A549 (cell line): ENCODE measurements around the gene AMZ1. TPM values are rescaled to one million over a fixed set of nuclear protein-coding genes. Genes with fewer than 3 reads are reported as not detected.
A peak's percentile ranks its signal among the peaks of the same experiment; 100 is the strongest.

Source experiments
- ATAC-seq, 2 experiments: fragments of 200-7000 bp in 1 of 2; fragments of >200 bp in 1 of 2; cut with Nextera tagmentation in 1 of 2; cut with Tn5 transposase in 1 of 2; 3 replicates each; pipeline versions ENCODE4 v1.8.0 to v1.9.1; 2018 to 2020; ENCODE audit warnings: mild to moderate bottlenecking in 1 of 2, moderate library complexity in 1 of 2
- CTCF ChIA-PET: fragments of 300-600 bp; sonication (Branson Sonifier 250); formaldehyde crosslinking; extraction: SDS; loops from one replicate; lab custom pipeline; 2021; ENCODE audit warnings: antibody characterized with exemption, inconsistent platforms; lab: Yijun Ruan, JAX
- POLR2A ChIA-PET: fragments of 350-600 bp; formaldehyde crosslinking; extraction: SDS; loops from one replicate; lab custom pipeline; 2021; ENCODE audit warnings: antibody characterized with exemption, inconsistent platforms; lab: Yijun Ruan, JAX
- DNase-seq, 2 experiments: peaks; one replicate each; pipeline versions ENCODE4 v3.0.0 to v3.0.0-alpha.2; 2011 to 2016; ENCODE audit warnings: low read depth in 1 of 2, low spot score in 1 of 2
- FAIRE-seq: peaks from 2 replicates; lab custom pipeline; 2011; peaks lifted over from hg19 to GRCh38; lab: Jason Lieb, UNC
- H3K27ac ChIP-seq, 2 experiments: fragments of >200 bp; sonication (Bioruptor Twin); formaldehyde crosslinking; 3 replicates each; pipeline ENCODE4 v1.5.1; 2016 to 2017
- H3K4me1 ChIP-seq: fragments of >200 bp; sonication (Bioruptor Twin); formaldehyde crosslinking; 3 replicates; pipeline ENCODE4 v1.6.1; 2016
- H3K4me2 ChIP-seq: fragments of >200 bp; sonication (Bioruptor Twin); formaldehyde crosslinking; 3 replicates; pipeline ENCODE4 v1.6.1; 2016
- H3K4me3 ChIP-seq: fragments of >200 bp; sonication (Bioruptor Twin); formaldehyde crosslinking; 3 replicates; pipeline ENCODE4 v1.5.1; 2016
- H3K9me3 ChIP-seq: fragments of >200 bp; sonication (Bioruptor Twin); formaldehyde crosslinking; 3 replicates; pipeline ENCODE4 v1.6.1; 2016
- CBX2 ChIP-seq: fragments of 200-600 bp; sonication (generic); IDR thresholded peaks from 2 replicates; pipeline ENCODE4 v1.6.1; 2016; ENCODE audit warnings: low read depth, mild to moderate bottlenecking, borderline replicate concordance
- CHD2 ChIP-seq: fragments of 150-350 bp; IDR thresholded peaks from 2 replicates; pipeline ENCODE4 v1.6.1; 2014; ENCODE audit warnings: low read length; ENCODE audit not compliant: partially characterized antibody
- E2F6 ChIP-seq: IDR thresholded peaks from 2 replicates; pipeline ENCODE4 v1.6.1; 2012; ENCODE audit warnings: low read depth, borderline replicate concordance
- EP300 ChIP-seq, 2 experiments: fragments of >200 bp; sonication (Bioruptor Twin); formaldehyde crosslinking; IDR thresholded peaks; 2 replicates in 1 of 2; 3 replicates in 1 of 2; pipeline ENCODE4 v1.6.1; 2016 to 2017
- HES2 ChIP-seq: fragments of >200 bp; sonication (Bioruptor Twin); formaldehyde crosslinking; IDR thresholded peaks from 2 replicates; pipeline ENCODE4 v1.6.1; 2016
- JUN ChIP-seq, 2 experiments: fragments of >200 bp; sonication (Bioruptor Twin); formaldehyde crosslinking; IDR thresholded peaks; 2 replicates in 1 of 2; 3 replicates in 1 of 2; pipeline ENCODE4 v1.6.1; 2016 to 2017
- JUNB ChIP-seq: fragments of >200 bp; sonication (Bioruptor Twin); formaldehyde crosslinking; IDR thresholded peaks from 2 replicates; pipeline ENCODE4 v1.6.1; 2016
- KDM5A ChIP-seq: fragments of 200-600 bp; sonication (generic); IDR thresholded peaks from 2 replicates; pipeline ENCODE4 v1.6.1; 2016; ENCODE audit warnings: antibody characterized with exemption, mild to moderate bottlenecking
- MYC ChIP-seq: IDR thresholded peaks from 2 replicates; pipeline ENCODE4 v1.6.1; 2012; ENCODE audit warnings: mild to moderate bottlenecking, inconsistent platforms, low read length, improper control_type of control experiment, borderline replicate concordance
- NPAS2 ChIP-seq: fragments of 250-450 bp; sonication (Bioruptor Pico); IDR thresholded peaks from 2 replicates; pipeline ENCODE4 v1.8.0; 2022; ENCODE audit warnings: mild to moderate bottlenecking, moderate library complexity, borderline replicate concordance
- POLR2AphosphoS2 ChIP-seq: conservative IDR thresholded peaks from 2 replicates; pipeline ENCODE4 v1.6.1; 2012; ENCODE audit warnings: low read length, improper control_type of control experiment, inconsistent platforms
- ZC3H11A ChIP-seq: fragments of 450-650 bp; IDR thresholded peaks from 2 replicates; pipeline ENCODE4 v1.6.1; 2014; ENCODE audit warnings: antibody characterized with exemption, mild to moderate bottlenecking
- WGBS: methylation state at CpG from one replicate; pipeline ENCODE4 v1.1.6; 2017; ENCODE audit errors: missing lambda C conversion rate; 5-methylcytosine and 5-hydroxymethylcytosine counted together
- polyA plus RNA-seq, 4 experiments: library from polyadenylated mRNA; depleted of rRNA in 3 of 4; stranded (reverse); fragments of >200 nt; fragmentation: RNase III in 1 of 4; extraction: RNeasy Plus Mini Kit Qiagen cat#74134 plus additional on column Dnase treatment in 1 of 4; gene quantifications; 2 replicates in 3 of 4; 3 replicates in 1 of 4; pipeline ENCODE4 v1.2.3, GENCODE V29; 2011 to 2017

Gene AMZ1
- polyA plus RNA-seq, 2 of the 4 experiments (the other 2 are of a cell fraction) = 0.01 TPM; not detected in 1

- no peak for DNase-seq
- CTCF ChIA-PET = interaction anchor here (0.8 to 3.7 kb wide), 3 partner anchors 10 to 101 kb away, joined by 3 to 12 read pairs (median 3); no protein-coding TSS in a partner anchor
- no peak for ATAC-seq
- H3K27ac ChIP-seq = peak overlapping the region in 1 of 2 experiments; percentile 45; a peak in 3 of 6 replicates
- H3K4me2 ChIP-seq = no peak overlapping the region
- H3K4me3 ChIP-seq = no peak overlapping the region
- TF ChIP-seq MYC (no peak), CBX2 (no peak)
- 87% methylated on average over 6 of the region's 6 CpGs for WGBS
- no peaks in the 10 kb centered on the region for H3K9me3 ChIP-seq
- peaks cover 28% of the 10 kb centered on the region for H3K4me1 ChIP-seq
- POLR2A ChIA-PET = interaction anchor here (0.6 kb wide), 1 partner anchor 99 kb away, joined by 6 read pairs; no protein-coding TSS in a partner anchor
- FAIRE-seq = no peak
Observed at GRCh38 chr7:2763597-2763996, 75.6 kb downstream of the AMZ1 start.

- H3K4me3 ChIP-seq = no peak overlapping the region
- FAIRE-seq = no peak
- H3K4me1 ChIP-seq = peaks cover 18% of the 10 kb centered on the region
- 96% methylated on average over 11 of the region's 11 CpGs for WGBS
- CTCF ChIA-PET = interaction anchor here (3.7 kb wide), 1 partner anchor 100 kb away, joined by 12 read pairs; no protein-coding TSS in a partner anchor
- no peak for ATAC-seq
- POLR2A ChIA-PET = no interaction called here
- TF ChIP-seq EP300 (IDR thresholded peaks at IDR 0.05) = no peak
- no peak for TF ChIP-seq JUN (IDR thresholded peaks at IDR 0.05)
- no peak for TF ChIP-seq POLR2AphosphoS2
- TF ChIP-seq ZC3H11A = no peak
- TF ChIP-seq E2F6 = no peak
- TF ChIP-seq KDM5A = no peak
- TF ChIP-seq NPAS2 (CRISPR knock-in tag) = no peak
- no peak for TF ChIP-seq JUNB
- TF ChIP-seq CHD2 = no peak
- TF ChIP-seq HES2 = no peak
- no peaks in the 10 kb centered on the region for H3K9me3 ChIP-seq
- H3K27ac ChIP-seq = 0 out of 6 replicates have a peak overlapping the region, but pooled peaks of 1 of the 2 experiments have one; percentile 19
- no peak for DNase-seq
- no peak overlapping the region for H3K4me2 ChIP-seq
Observed at GRCh38 chr7:2764621-2765020, 76.6 kb downstream of the AMZ1 start.

Other genes starting within 250 kb of the AMZ1 start
- gene GRIFIN, start 211.8 kb upstream of the AMZ1 start, polyA plus RNA-seq (2011; rRNA removed) = not detected in 2 replicates
- gene GRIFIN, start 211.8 kb upstream of the AMZ1 start, polyA plus RNA-seq (2017; fragmentation: RNase III; extraction: RNeasy Plus Mini Kit Qiagen cat#74134 plus additional on column Dnase treatment) = not detected in 3 replicates
- gene LFNG, start 168.4 kb upstream of the AMZ1 start, polyA plus RNA-seq (2011; rRNA removed) = 2.3 and 2.9 TPM in 2 replicates
- 5.8 to 7.3 TPM (median 6.3 TPM) in 3 replicates for gene LFNG, start 168.4 kb upstream of the AMZ1 start, polyA plus RNA-seq (2017; fragmentation: RNase III; extraction: RNeasy Plus Mini Kit Qiagen cat#74134 plus additional on column Dnase treatment)
- gene BRAT1, start 132.7 kb upstream of the AMZ1 start, polyA plus RNA-seq (2011; rRNA removed) = 11.9 and 13.3 TPM in 2 replicates
- gene BRAT1, start 132.7 kb upstream of the AMZ1 start, polyA plus RNA-seq (2017; fragmentation: RNase III; extraction: RNeasy Plus Mini Kit Qiagen cat#74134 plus additional on column Dnase treatment) = 22.6 to 25.6 TPM (median 24.4 TPM) in 3 replicates
- gene IQCE, start 129.2 kb upstream of the AMZ1 start, polyA plus RNA-seq (2011; rRNA removed) = 10.1 and 10.6 TPM in 2 replicates
- 11.3 to 13.0 TPM (median 12.8 TPM) in 3 replicates for gene IQCE, start 129.2 kb upstream of the AMZ1 start, polyA plus RNA-seq (2017; fragmentation: RNase III; extraction: RNeasy Plus Mini Kit Qiagen cat#74134 plus additional on column Dnase treatment)
- gene TTYH3, start 56.2 kb upstream of the AMZ1 start, polyA plus RNA-seq (2011; rRNA removed) = 11.1 and 11.3 TPM in 2 replicates
- 35.9 to 45.2 TPM (median 43.6 TPM) in 3 replicates for gene TTYH3, start 56.2 kb upstream of the AMZ1 start, polyA plus RNA-seq (2017; fragmentation: RNase III; extraction: RNeasy Plus Mini Kit Qiagen cat#74134 plus additional on column Dnase treatment)
- gene GNA12, start 156.1 kb downstream of the AMZ1 start, polyA plus RNA-seq (2011; rRNA removed) = 43.7 and 44.0 TPM in 2 replicates
- gene GNA12, start 156.1 kb downstream of the AMZ1 start, polyA plus RNA-seq (2017; fragmentation: RNase III; extraction: RNeasy Plus Mini Kit Qiagen cat#74134 plus additional on column Dnase treatment) = 33.0 to 35.6 TPM (median 34.5 TPM) in 3 replicates